OCI-LY3 (cell line): ENCODE data around the gene NR2C2.

Source experiments
- EZH2phosphoT487 ChIP-seq: fragments of 200-600 bp; shearing (Covaris generic); IDR thresholded peaks from 2 replicates; pipeline ENCODE4 v1.6.1; 2018; ENCODE audit warnings: antibody characterized with exemption, mixed run types, low read depth
- TF ChIP-seq, protein P1 (sequence below): fragments of 200-600, 300-600 bp; sonication (generic); IDR thresholded peaks from 2 replicates; pipeline ENCODE4 v1.5.1; 2014; ENCODE audit warnings: antibody characterized with exemption, low read length, low read depth

DNA sequence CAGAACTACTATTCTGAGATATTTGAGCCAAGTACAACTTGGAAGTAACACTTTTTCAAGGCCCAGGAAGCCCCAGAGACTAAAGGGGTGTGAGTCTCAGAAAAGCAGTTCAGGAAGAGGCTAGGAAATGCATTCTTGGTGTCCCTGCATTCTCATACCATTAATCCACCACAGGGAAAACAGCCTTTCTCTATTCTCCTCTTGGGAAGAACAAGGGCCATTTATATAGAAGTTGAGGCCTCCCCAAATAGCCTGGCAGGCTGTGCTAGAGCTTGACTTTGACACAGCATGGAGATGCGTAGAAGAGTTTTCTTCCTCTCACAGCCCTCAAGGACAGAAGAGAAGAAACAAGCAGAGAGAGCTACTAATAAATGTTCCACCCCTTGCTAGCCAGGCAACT lies 5.5 kb upstream of the NR2C2 start:
- TF ChIP-seq EZH2phosphoT487, result no peak
- TF ChIP-seq, protein P1, sequence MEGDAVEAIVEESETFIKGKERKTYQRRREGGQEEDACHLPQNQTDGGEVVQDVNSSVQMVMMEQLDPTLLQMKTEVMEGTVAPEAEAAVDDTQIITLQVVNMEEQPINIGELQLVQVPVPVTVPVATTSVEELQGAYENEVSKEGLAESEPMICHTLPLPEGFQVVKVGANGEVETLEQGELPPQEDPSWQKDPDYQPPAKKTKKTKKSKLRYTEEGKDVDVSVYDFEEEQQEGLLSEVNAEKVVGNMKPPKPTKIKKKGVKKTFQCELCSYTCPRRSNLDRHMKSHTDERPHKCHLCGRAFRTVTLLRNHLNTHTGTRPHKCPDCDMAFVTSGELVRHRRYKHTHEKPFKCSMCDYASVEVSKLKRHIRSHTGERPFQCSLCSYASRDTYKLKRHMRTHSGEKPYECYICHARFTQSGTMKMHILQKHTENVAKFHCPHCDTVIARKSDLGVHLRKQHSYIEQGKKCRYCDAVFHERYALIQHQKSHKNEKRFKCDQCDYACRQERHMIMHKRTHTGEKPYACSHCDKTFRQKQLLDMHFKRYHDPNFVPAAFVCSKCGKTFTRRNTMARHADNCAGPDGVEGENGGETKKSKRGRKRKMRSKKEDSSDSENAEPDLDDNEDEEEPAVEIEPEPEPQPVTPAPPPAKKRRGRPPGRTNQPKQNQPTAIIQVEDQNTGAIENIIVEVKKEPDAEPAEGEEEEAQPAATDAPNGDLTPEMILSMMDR, result no peak
